Nephron (organoid): ENCODE data around the gene TCF25.

Source experiments
- H3K27ac Mint-ChIP-seq, 3 experiments: 2 replicates each; pipeline ENCODE4 v1.8.0; 2020; ENCODE audit warnings: mixed read lengths in 3 of 3, mild to moderate bottlenecking in 2 of 3, moderate library complexity in 1 of 3
- H3K27me3 Mint-ChIP-seq: 2 replicates; pipeline ENCODE4 v1.8.0; 2021; ENCODE audit warnings: low read depth, mild to moderate bottlenecking, moderate library complexity, mixed read lengths
- H3K36me3 Mint-ChIP-seq: 2 replicates; pipeline ENCODE4 v1.8.0; 2020; ENCODE audit warnings: low read depth, mixed read lengths
- H3K4me1 Mint-ChIP-seq: 2 replicates; pipeline ENCODE4 v1.8.0; 2020; ENCODE audit warnings: mixed read lengths
- H3K4me3 Mint-ChIP-seq, 3 experiments: 2 replicates each; pipeline ENCODE4 v1.8.0; 2020; ENCODE audit warnings: mild to moderate bottlenecking in 3 of 3, mixed read lengths in 3 of 3, moderate library complexity in 2 of 3
- H3K9me3 Mint-ChIP-seq: 2 replicates; pipeline ENCODE4 v1.8.0; 2020; ENCODE audit warnings: mixed read lengths
- CTCF ChIP-seq, 3 experiments: fragments of 200-600 bp; sonication (generic); IDR thresholded peaks; one replicate each; pipeline ENCODE4 v1.5.0; 2021; ENCODE audit warnings: antibody characterized with exemption in 3 of 3; ENCODE audit not compliant: unreplicated experiment in 3 of 3

TCF25 gene

GRCh38 chr16:89917773-89918452 is 44.5 kb downstream of the TCF25 start:
- H3K27me3 Mint-ChIP-seq: peaks cover 36% of the 10 kb centered on the region
- no peak for TF ChIP-seq CTCF (IDR thresholded peaks at IDR 0.05; ENCODE audit: unreplicated experiment in 3 of 3)
- no peak overlapping the region for H3K27ac Mint-ChIP-seq
- H3K4me3 Mint-ChIP-seq: peak overlapping the region; percentile 69 to 73 (median 73)
- peaks cover 8% of the 10 kb centered on the region for H3K36me3 Mint-ChIP-seq
- peaks cover 10% of the 10 kb centered on the region for H3K4me1 Mint-ChIP-seq
- no peaks in the 10 kb centered on the region for H3K9me3 Mint-ChIP-seq

- Mint-ChIP-seq H3K9me3 (no peaks in the 10 kb centered on the region), H3K4me1 (peaks cover 10% of the 10 kb centered on the region), H3K36me3 (peaks cover 4% of the 10 kb centered on the region), H3K4me3 (peak within 1 kb of the TSS; percentile 69 to 73 (median 73)), H3K27me3 (peaks cover 36% of the 10 kb centered on the region), H3K27ac (no peak within 1 kb of the TSS)
- TF ChIP-seq CTCF (IDR thresholded peaks at IDR 0.05; ENCODE audit: unreplicated experiment in 3 of 3): peak; percentile 36 to 53 (median 45)
These were observed 45.3 kb downstream of the TCF25 start, which contains the start of gene MC1R for GRCh38 chr16:89918453-89919347. TSS of gene MC1R (plus strand) at chr16:89918862. CDS start at chr16:89919259, 397 bp downstream.

- no peak overlapping the region for H3K27ac Mint-ChIP-seq
- H3K36me3 Mint-ChIP-seq: no peaks in the 10 kb centered on the region
- H3K4me3 Mint-ChIP-seq: peak overlapping the region in 2 of 3 experiments; percentile 47 to 69
- TF ChIP-seq CTCF (IDR thresholded peaks at IDR 0.05; ENCODE audit: unreplicated experiment in 3 of 3): no peak
- H3K4me1 Mint-ChIP-seq: peaks cover 10% of the 10 kb centered on the region
- H3K9me3 Mint-ChIP-seq: no peaks in the 10 kb centered on the region
- H3K27me3 Mint-ChIP-seq: peaks cover 46% of the 10 kb centered on the region
These were observed 46.4 kb downstream of the TCF25 start for GRCh38 chr16:89919535-89920406.

GRCh38 chr16:89920723-89921122 is 47.3 kb downstream of the TCF25 start:
- Mint-ChIP-seq H3K4me3 (peak overlapping the region in 2 of 3 experiments; percentile 21 to 40), H3K36me3 (no peaks in the 10 kb centered on the region), H3K4me1 (peaks cover 10% of the 10 kb centered on the region), H3K27ac (no peak overlapping the region), H3K27me3 (peaks cover 54% of the 10 kb centered on the region), H3K9me3 (no peaks in the 10 kb centered on the region)
- TF ChIP-seq CTCF (IDR thresholded peaks at IDR 0.05; ENCODE audit: unreplicated experiment in 3 of 3): no peak

- Mint-ChIP-seq H3K27me3 (peaks cover 50% of the 10 kb centered on the region), H3K4me1 (peaks cover 10% of the 10 kb centered on the region), H3K27ac (peak overlapping the region in 1 of 3 experiments; percentile 76), H3K9me3 (no peaks in the 10 kb centered on the region), H3K36me3 (no peaks in the 10 kb centered on the region), H3K4me3 (peak overlapping the region; percentile 91 to 92 (median 91))
- no peak for TF ChIP-seq CTCF (IDR thresholded peaks at IDR 0.05; ENCODE audit: unreplicated experiment in 3 of 3)
These were observed 47.8 kb downstream of the TCF25 start for GRCh38 chr16:89921131-89921701.
